RKO (cell line): ENCODE measurements around the gene EVA1C.
"Not testable (repeated sequence)": the region's sequence is repeated elsewhere in the genome, so short reads cannot be mapped to it uniquely, and the experiment has no call there.

Experiments used
- DNase-seq: peaks from one replicate; pipeline ENCODE4 v3.0.0-alpha.2; 2016; ENCODE audit warnings: low spot score

The EVA1C gene

GRCh38 chr21:32424674-32425073, 12.2 kb downstream of the EVA1C start:
- DNase-seq, result peak; percentile 45

GRCh38 chr21:32425628-32426027, 13.1 kb downstream of the EVA1C start:
- DNase-seq, result no peak

- no peak for DNase-seq
Measured at GRCh38 chr21:32426066-32426465, 13.6 kb downstream of the EVA1C start.

GRCh38 chr21:32426592-32427051, 14.1 kb downstream of the EVA1C start:
- DNase-seq, result no peak

GRCh38 chr21:32427958-32428623, 15.6 kb downstream of the EVA1C start:
- no peak for DNase-seq

GRCh38 chr21:32432982-32433660, 20.6 kb downstream of the EVA1C start:
- DNase-seq, result not testable (repeated sequence)

GRCh38 chr21:32437729-32438128, 25.2 kb downstream of the EVA1C start:
- no peak for DNase-seq

- no peak for DNase-seq
Measured at GRCh38 chr21:32442566-32443318, 30.2 kb downstream of the EVA1C start.

GRCh38 chr21:32445101-32445500, 32.6 kb downstream of the EVA1C start:
- DNase-seq, result no peak

GRCh38 chr21:32446440-32446839, 33.9 kb downstream of the EVA1C start:
- DNase-seq, result not testable (repeated sequence)

GRCh38 chr21:32447224-32447623, 34.7 kb downstream of the EVA1C start:
- DNase-seq, result no peak

GRCh38 chr21:32448803-32449594, 36.5 kb downstream of the EVA1C start:
- no peak for DNase-seq

GRCh38 chr21:32450881-32451701, 38.6 kb downstream of the EVA1C start:
- not testable (repeated sequence) for DNase-seq

- DNase-seq, result not testable (repeated sequence)
Measured at GRCh38 chr21:32452191-32452590, 39.7 kb downstream of the EVA1C start.

GRCh38 chr21:32452641-32453040, 40.1 kb downstream of the EVA1C start:
- no peak for DNase-seq

- DNase-seq, result no peak
Measured at GRCh38 chr21:32455548-32455947, 43.0 kb downstream of the EVA1C start.

- DNase-seq, result no peak
Measured at GRCh38 chr21:32456497-32456918, 44.0 kb downstream of the EVA1C start.

- no peak for DNase-seq
Measured at GRCh38 chr21:32457360-32457840, 44.9 kb downstream of the EVA1C start.

- DNase-seq, result no peak
Measured at GRCh38 chr21:32457962-32458361, 45.5 kb downstream of the EVA1C start.

GRCh38 chr21:32459972-32460371, 47.5 kb downstream of the EVA1C start:
- no peak for DNase-seq

GRCh38 chr21:32461503-32461902, 49.0 kb downstream of the EVA1C start:
- no peak for DNase-seq
